ENCODE data around the gene MRGPRX2. TPM values are rescaled to one million over a fixed set of nuclear protein-coding genes. Genes with fewer than 3 reads are reported as not detected.

Gene MRGPRX2
- total RNA-seq, 1 donor from 2014 or later: not detected

DNA sequence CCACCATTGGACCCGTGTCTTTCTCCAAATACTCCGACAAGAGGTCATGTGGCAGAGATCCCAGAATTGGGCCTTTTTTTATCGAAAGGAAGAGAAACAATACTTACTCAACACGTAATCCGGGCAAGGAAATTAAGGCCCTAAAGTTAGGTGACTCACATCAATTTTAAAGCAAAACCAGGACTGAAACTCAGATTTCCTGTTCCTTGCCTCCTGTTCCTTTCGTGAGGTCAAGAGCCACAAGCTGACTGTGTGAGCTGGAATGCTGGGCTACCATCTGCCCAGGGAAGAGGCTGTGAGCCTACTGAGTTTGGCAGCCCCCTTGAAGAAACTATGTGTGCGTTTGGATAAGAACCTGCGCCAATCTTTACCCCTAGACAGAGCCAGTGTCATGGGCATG, 27.1 kb upstream of the MRGPRX2 start:
- H3K4me1 Mint-ChIP-seq (ENCODE audit: low read depth): no peaks in the 10 kb centered on the region
- H3K27me3 Mint-ChIP-seq: peaks cover 12% of the 10 kb centered on the region
- no peaks in the 10 kb centered on the region for H3K36me3 Mint-ChIP-seq (ENCODE audit: insufficient read depth)
- TF ChIP-seq, protein P1, sequence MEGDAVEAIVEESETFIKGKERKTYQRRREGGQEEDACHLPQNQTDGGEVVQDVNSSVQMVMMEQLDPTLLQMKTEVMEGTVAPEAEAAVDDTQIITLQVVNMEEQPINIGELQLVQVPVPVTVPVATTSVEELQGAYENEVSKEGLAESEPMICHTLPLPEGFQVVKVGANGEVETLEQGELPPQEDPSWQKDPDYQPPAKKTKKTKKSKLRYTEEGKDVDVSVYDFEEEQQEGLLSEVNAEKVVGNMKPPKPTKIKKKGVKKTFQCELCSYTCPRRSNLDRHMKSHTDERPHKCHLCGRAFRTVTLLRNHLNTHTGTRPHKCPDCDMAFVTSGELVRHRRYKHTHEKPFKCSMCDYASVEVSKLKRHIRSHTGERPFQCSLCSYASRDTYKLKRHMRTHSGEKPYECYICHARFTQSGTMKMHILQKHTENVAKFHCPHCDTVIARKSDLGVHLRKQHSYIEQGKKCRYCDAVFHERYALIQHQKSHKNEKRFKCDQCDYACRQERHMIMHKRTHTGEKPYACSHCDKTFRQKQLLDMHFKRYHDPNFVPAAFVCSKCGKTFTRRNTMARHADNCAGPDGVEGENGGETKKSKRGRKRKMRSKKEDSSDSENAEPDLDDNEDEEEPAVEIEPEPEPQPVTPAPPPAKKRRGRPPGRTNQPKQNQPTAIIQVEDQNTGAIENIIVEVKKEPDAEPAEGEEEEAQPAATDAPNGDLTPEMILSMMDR (IDR thresholded peaks at IDR 0.05; ENCODE audit: unreplicated experiment): no peak
- DNase-seq (ENCODE audit: low spot score, unreplicated experiment): no peak
- H3K9me3 Mint-ChIP-seq (ENCODE audit: low read depth): no peaks in the 10 kb centered on the region
- H3K4me3 Mint-ChIP-seq (ENCODE audit: low read depth): no peak overlapping the region
- no peak overlapping the region for H3K27ac Mint-ChIP-seq

DNA sequence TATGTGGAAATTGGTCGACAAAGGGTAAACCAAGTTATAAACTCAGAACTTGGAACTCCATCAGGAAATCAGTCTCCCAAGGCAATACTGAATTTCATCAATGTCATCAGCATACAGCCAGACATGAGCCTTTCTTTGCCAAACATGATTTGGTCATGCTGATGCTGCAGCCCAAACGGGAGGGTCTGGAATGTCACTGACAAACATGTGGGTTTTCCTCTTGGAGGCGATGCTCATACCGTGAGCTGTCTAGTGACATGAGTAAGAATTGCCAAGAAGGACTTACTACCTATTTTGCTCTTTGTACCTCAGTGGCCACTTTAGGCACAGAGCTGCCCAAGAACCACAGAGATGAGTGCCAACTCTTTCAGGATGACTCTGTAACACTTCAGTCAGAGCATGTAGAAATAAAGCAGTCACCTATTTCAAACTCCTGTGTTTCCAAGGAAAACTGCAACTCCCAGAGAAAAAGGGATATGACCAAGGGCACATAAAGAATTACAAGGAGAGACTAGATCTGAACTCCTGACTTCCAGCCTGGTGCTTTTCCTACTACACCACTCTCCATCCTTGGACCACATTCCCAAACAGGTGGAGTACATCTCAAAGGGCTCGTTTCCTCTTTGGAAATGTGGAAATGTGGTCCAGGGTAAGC, 24.3 kb upstream of the MRGPRX2 start:
- DNase-seq (ENCODE audit: low spot score, unreplicated experiment): no peak
- Mint-ChIP-seq H3K4me1 (ENCODE audit: low read depth) (no peaks in the 10 kb centered on the region), H3K36me3 (ENCODE audit: insufficient read depth) (no peaks in the 10 kb centered on the region), H3K4me3 (ENCODE audit: low read depth) (no peak overlapping the region), H3K27ac (no peak overlapping the region), H3K9me3 (ENCODE audit: low read depth) (no peaks in the 10 kb centered on the region), H3K27me3 (peaks cover 15% of the 10 kb centered on the region)
- TF ChIP-seq, protein P1 (IDR thresholded peaks at IDR 0.05; ENCODE audit: unreplicated experiment): no peak

DNA sequence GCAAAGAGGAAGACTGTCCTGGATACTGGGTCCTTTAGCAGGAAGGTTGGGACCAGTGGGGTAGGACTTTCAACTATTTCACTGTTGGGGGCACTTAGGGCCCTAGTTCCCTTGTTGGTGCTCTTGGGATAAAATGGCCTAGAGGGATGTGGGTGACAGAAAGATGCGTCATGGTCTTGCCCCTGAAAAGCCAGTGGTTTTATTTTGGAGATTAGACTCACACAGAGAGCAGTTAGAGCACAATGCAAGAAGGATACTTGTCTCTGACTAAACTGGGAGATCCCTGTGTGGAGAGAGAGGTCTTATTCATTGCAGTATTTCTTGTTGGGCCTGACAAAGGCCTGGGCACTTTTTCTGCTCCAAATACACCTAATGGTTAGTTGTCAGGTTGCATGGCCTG, 22.6 kb upstream of the MRGPRX2 start:
- no peak overlapping the region for H3K4me3 Mint-ChIP-seq (ENCODE audit: low read depth)
- no peak for DNase-seq (ENCODE audit: low spot score, unreplicated experiment)
- no peaks in the 10 kb centered on the region for H3K9me3 Mint-ChIP-seq (ENCODE audit: low read depth)
- no peaks in the 10 kb centered on the region for H3K36me3 Mint-ChIP-seq (ENCODE audit: insufficient read depth)
- H3K27ac Mint-ChIP-seq: no peak overlapping the region
- no peaks in the 10 kb centered on the region for H3K4me1 Mint-ChIP-seq (ENCODE audit: low read depth)
- H3K27me3 Mint-ChIP-seq: peaks cover 13% of the 10 kb centered on the region
- TF ChIP-seq, protein P1 (IDR thresholded peaks at IDR 0.05; ENCODE audit: unreplicated experiment): no peak

DNA sequence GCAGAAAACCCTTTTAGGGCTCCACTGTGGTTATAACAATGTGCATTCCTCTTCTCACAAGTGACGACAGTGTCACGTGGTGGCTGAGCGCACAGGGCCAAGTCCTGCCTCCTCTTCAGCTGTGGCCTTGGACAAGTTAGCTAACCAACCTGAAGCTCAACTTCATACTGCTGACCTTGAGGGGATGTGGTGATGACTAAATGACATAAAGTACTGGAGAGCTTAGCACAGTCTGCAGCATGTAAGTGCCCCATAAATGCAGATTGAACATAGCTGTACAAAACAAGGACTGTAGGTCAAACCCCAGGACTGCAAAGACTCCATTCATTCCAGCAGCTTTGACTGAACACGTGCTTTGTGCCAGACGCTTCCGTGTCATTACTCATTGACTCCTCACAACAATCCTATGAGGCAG, 20.1 kb upstream of the MRGPRX2 start:
- Mint-ChIP-seq H3K27me3 (peaks cover 16% of the 10 kb centered on the region), H3K36me3 (ENCODE audit: insufficient read depth) (no peaks in the 10 kb centered on the region), H3K4me3 (ENCODE audit: low read depth) (no peak overlapping the region), H3K9me3 (ENCODE audit: low read depth) (no peaks in the 10 kb centered on the region), H3K4me1 (ENCODE audit: low read depth) (no peaks in the 10 kb centered on the region), H3K27ac (no peak overlapping the region)
- DNase-seq (ENCODE audit: low spot score, unreplicated experiment): no peak
- TF ChIP-seq, protein P1 (IDR thresholded peaks at IDR 0.05; ENCODE audit: unreplicated experiment): no peak

DNA sequence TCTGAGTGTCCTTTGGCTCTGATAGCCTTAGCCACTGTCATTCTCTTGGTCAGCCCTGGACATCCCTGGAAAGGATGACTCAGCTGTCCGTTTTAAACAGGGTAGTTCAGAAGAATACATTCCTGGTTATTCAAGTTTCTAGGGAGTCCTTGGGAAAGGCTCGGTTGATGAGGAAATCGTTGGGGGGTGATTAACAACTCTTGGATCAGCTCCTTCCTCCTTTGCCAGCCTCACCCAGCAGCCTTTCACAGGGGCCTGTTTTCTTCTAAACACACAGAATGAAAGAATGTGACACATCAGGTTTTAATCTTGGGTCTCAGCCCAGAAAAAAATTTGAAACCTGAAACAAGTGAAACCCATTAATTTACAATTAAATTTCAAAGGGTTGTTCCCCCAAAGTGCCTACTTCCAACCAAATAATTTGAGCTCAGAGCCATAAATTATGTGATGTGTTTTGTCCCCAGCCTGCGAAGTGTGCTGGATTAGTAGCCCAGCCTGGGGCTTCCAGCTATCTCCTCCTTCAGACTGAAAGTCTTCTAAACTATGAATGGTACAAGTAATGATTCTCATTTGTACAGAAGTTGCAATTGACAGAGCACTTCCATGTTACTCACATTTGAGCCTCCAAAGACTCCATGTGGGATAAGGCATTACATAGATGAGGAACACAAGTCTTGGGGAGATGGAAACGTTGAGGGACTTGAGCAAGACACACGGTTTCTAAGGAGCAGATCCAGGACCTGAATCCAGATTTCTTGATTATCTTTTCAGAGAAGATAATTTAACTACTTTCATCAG, 19.3 kb upstream of the MRGPRX2 start:
- Mint-ChIP-seq H3K9me3 (ENCODE audit: low read depth) (no peaks in the 10 kb centered on the region), H3K4me3 (ENCODE audit: low read depth) (no peak overlapping the region), H3K27ac (no peak overlapping the region), H3K4me1 (ENCODE audit: low read depth) (no peaks in the 10 kb centered on the region), H3K36me3 (ENCODE audit: insufficient read depth) (no peaks in the 10 kb centered on the region), H3K27me3 (peaks cover 16% of the 10 kb centered on the region)
- DNase-seq (ENCODE audit: low spot score, unreplicated experiment): no peak
- TF ChIP-seq, protein P1 (IDR thresholded peaks at IDR 0.05; ENCODE audit: unreplicated experiment): no peak

Data from progenitor cell of endocrine pancreas (in vitro differentiated cells).